Dendritic cell treated with granulocyte-macrophage colony-stimulating factor and Interleukin-4, amounts not matched to agents 40 ng/mL and 50 ng/mL, for 4 days (primary cell): ENCODE data around the gene OSBPL10.

Experiments
- H3K27ac Mint-ChIP-seq: one replicate; pipeline ENCODE4 v1.8.0; 2022; ENCODE audit warnings: mild to moderate bottlenecking, mixed read lengths
- H3K27me3 Mint-ChIP-seq: one replicate; pipeline ENCODE4 v1.8.0; 2022; ENCODE audit warnings: mild to moderate bottlenecking, mixed read lengths
- H3K36me3 Mint-ChIP-seq: one replicate; pipeline ENCODE4 v1.8.0; 2022; ENCODE audit warnings: low read depth, mixed read lengths
- H3K4me1 Mint-ChIP-seq: one replicate; pipeline ENCODE4 v1.8.0; 2022; ENCODE audit warnings: low read depth, mixed read lengths
- H3K4me3 Mint-ChIP-seq: one replicate; pipeline ENCODE4 v1.8.0; 2022; ENCODE audit warnings: mild to moderate bottlenecking, moderate library complexity, mixed read lengths
- H3K9me3 Mint-ChIP-seq: one replicate; pipeline ENCODE4 v1.8.0; 2022; ENCODE audit warnings: mixed read lengths
- intact Hi-C: fragments of 100-400 bp; cut with micrococcal nuclease; formaldehyde crosslinking; loops from one replicate; pipeline ENCODE4 v1.15.0; 2022

Gene OSBPL10

DNA sequence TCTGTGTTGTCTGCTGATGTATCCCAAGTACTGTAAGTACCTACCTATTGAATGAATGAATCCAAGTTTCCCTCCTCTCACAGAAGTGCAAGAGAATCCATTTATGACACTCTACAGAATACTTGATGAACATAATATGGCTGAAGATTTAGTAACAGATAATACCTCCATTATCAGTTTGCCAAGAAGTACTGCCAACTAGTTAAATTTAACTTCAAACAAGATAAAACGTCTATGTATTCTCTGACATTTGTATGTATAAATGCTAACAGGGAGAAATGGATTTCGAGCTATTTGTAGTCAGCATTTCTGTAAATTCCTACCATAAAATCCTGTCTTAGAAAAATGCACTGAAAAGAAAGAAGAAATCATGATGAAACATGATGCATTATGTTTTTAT, 230.7 kb downstream of the OSBPL10 start:
- no peaks in the 10 kb centered on the region for H3K36me3 Mint-ChIP-seq
- H3K9me3 Mint-ChIP-seq, result no peaks in the 10 kb centered on the region
- no peaks in the 10 kb centered on the region for H3K27me3 Mint-ChIP-seq
- no peak overlapping the region for H3K4me3 Mint-ChIP-seq
- H3K4me1 Mint-ChIP-seq, result no peaks in the 10 kb centered on the region
- intact Hi-C loops, result no loop called here
- no peak overlapping the region for H3K27ac Mint-ChIP-seq

- H3K36me3 Mint-ChIP-seq, result no peaks in the 10 kb centered on the region
These were observed 232.1 kb downstream of the OSBPL10 start for GRCh38 chr3:31748933-31749295.

DNA sequence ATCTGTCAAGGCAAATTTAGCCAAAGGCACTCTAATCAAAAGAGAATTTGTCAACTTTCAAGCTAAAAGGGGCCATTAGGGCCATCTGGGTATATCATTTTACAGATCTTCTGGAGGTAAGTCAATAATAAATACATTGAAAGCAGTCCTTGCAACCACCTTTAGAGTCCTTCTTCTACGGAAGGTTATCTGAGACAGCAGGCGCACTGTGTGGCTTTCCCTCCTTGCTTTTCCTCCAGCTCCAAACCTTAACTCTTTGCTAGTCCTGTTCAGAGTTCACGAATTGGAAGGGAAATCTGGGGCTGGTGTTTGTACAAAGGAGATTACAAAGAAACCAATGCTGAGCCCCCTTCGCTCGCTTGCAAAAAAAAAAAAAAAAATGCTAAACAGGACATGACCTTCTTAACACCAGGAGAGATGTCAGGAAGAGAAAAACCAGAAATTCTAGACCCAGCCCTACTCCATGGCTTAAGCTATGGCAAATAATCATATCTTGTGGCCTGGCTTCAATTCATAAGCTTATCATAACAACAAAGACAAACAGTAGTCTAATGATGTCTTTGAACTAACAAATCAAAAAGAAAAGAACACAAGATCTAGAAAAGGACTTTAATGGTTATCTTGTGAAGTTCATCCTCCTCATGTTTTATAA, 232.7 kb downstream of the OSBPL10 start:
- Mint-ChIP-seq H3K4me1 (no peaks in the 10 kb centered on the region), H3K4me3 (no peak overlapping the region), H3K9me3 (no peaks in the 10 kb centered on the region), H3K27ac (no peak overlapping the region), H3K27me3 (no peaks in the 10 kb centered on the region), H3K36me3 (no peaks in the 10 kb centered on the region)
- intact Hi-C loops, result no loop called here

More at GRCh38 chr3:31748933-31749295, 232.1 kb downstream of the OSBPL10 start:
- Mint-ChIP-seq H3K27ac (no peak overlapping the region), H3K9me3 (no peaks in the 10 kb centered on the region), H3K4me1 (no peaks in the 10 kb centered on the region), H3K4me3 (no peak overlapping the region), H3K27me3 (no peaks in the 10 kb centered on the region)
- intact Hi-C loops, result no loop called here

DNA sequence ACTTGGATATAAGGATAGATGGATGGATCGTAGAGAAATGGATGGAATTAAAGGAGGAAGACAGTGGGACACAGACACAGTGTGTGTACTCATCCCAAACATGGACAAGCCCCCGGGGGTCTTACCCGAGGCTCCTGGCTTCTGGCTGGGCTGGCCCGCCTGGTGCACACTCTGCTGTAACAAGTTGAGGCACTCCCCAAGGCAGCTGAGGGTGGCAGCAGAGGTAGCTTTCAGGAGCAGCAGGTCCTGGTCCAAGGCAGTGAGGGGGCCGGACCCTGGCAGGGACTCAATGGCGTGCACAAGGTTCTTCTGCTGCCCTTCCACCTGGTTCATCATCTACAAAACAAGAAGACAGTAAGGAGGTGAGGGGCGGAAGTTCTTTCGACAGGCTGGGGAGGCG, 233.3 kb downstream of the OSBPL10 start:
- intact Hi-C loops, result no loop called here
- Mint-ChIP-seq H3K9me3 (no peaks in the 10 kb centered on the region), H3K27ac (no peak overlapping the region), H3K27me3 (no peaks in the 10 kb centered on the region), H3K36me3 (no peaks in the 10 kb centered on the region), H3K4me3 (no peak overlapping the region), H3K4me1 (no peaks in the 10 kb centered on the region)

GRCh38 chr3:31744913-31745312, 236.1 kb downstream of the OSBPL10 start:
- H3K27me3 Mint-ChIP-seq, result no peaks in the 10 kb centered on the region
- no peak overlapping the region for H3K27ac Mint-ChIP-seq
- no peaks in the 10 kb centered on the region for H3K9me3 Mint-ChIP-seq
- no peak overlapping the region for H3K4me3 Mint-ChIP-seq
- no peaks in the 10 kb centered on the region for H3K4me1 Mint-ChIP-seq
- no peaks in the 10 kb centered on the region for H3K36me3 Mint-ChIP-seq
- intact Hi-C loops, result no loop called here

DNA sequence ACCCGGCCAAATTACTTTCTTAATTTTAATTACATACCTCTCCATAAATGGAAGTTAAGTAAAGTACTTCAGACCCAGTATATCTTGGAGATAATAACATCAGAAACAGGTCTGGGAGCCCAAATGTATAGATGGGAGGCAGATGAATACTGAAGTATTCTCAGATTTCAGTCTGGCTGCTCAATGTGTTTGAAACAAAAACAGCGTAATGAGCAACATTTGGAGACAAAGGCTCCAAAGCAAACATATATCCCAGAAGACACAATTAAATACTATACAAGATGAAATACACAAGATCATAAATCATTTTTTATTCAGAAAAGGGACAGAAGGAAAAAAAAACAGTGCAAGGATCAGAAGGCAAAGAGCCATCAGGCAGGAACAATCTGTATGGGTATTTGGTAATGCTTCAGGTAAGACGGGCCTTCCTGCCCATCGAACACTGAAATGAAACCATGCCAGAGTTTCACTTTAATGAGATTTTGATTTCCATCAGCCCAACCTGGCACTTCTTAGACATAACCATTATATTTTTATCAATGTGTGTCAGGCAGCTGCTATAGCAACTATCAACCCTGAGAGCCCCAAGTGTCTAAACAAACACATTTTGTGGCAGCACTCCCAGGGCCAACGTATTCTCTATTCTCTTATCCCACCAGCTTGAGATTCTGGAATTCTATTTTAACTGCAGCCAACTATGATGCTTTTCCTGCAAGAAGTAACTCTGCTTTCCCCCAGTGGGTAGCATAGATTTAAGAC, 237.6 kb downstream of the OSBPL10 start:
- H3K27ac Mint-ChIP-seq, result no peak overlapping the region
- no peaks in the 10 kb centered on the region for H3K36me3 Mint-ChIP-seq
- H3K9me3 Mint-ChIP-seq, result no peaks in the 10 kb centered on the region
- no peaks in the 10 kb centered on the region for H3K4me1 Mint-ChIP-seq
- H3K4me3 Mint-ChIP-seq, result no peak overlapping the region
- intact Hi-C loops, result no loop called here
- no peaks in the 10 kb centered on the region for H3K27me3 Mint-ChIP-seq

- intact Hi-C loops, result no loop called here
- Mint-ChIP-seq H3K9me3 (no peaks in the 10 kb centered on the region), H3K4me3 (no peak overlapping the region), H3K27ac (no peak overlapping the region), H3K27me3 (no peaks in the 10 kb centered on the region), H3K36me3 (no peaks in the 10 kb centered on the region), H3K4me1 (no peaks in the 10 kb centered on the region)
These were observed 240.7 kb downstream of the OSBPL10 start for GRCh38 chr3:31740397-31740796.

GRCh38 chr3:31738412-31738811, 242.7 kb downstream of the OSBPL10 start:
- intact Hi-C loops, result no loop called here
- no peak overlapping the region for H3K27ac Mint-ChIP-seq
- H3K36me3 Mint-ChIP-seq, result no peaks in the 10 kb centered on the region
- no peaks in the 10 kb centered on the region for H3K9me3 Mint-ChIP-seq
- no peaks in the 10 kb centered on the region for H3K27me3 Mint-ChIP-seq
- no peak overlapping the region for H3K4me3 Mint-ChIP-seq
- no peaks in the 10 kb centered on the region for H3K4me1 Mint-ChIP-seq

- intact Hi-C loops, result no loop called here
- Mint-ChIP-seq H3K9me3 (no peaks in the 10 kb centered on the region), H3K4me1 (no peaks in the 10 kb centered on the region), H3K36me3 (no peaks in the 10 kb centered on the region), H3K27me3 (no peaks in the 10 kb centered on the region), H3K4me3 (no peak overlapping the region), H3K27ac (no peak overlapping the region)
These were observed 245.4 kb downstream of the OSBPL10 start for GRCh38 chr3:31735667-31736066.

DNA sequence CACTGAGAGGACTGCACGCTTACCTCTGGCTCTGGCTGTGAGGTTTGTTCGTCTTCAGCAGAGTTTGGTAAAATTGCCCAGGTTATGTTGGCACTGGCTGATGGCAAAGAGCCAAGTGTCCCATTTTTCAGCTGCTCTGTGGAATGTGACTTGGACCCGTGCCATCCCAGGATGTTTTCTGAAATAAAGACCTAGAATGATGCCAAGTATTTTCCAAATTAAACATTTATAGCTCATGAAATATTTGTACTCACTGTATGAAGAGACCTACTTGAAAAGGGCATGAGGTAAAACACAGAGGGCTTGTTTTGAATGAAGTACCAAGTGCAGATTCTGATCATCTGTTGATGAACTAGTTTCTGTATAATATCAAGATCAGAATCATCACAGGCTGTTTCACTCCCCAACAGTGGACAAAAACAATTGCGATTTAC, 247.8 kb downstream of the OSBPL10 start:
- Mint-ChIP-seq H3K4me3 (no peak overlapping the region), H3K4me1 (no peaks in the 10 kb centered on the region), H3K27me3 (no peaks in the 10 kb centered on the region), H3K27ac (no peak overlapping the region), H3K9me3 (no peaks in the 10 kb centered on the region), H3K36me3 (no peaks in the 10 kb centered on the region)
- intact Hi-C loops, result no loop called here

- H3K27ac Mint-ChIP-seq, result no peak overlapping the region
- H3K27me3 Mint-ChIP-seq, result no peaks in the 10 kb centered on the region
- H3K4me3 Mint-ChIP-seq, result no peak overlapping the region
- H3K36me3 Mint-ChIP-seq, result no peaks in the 10 kb centered on the region
- no peaks in the 10 kb centered on the region for H3K4me1 Mint-ChIP-seq
- H3K9me3 Mint-ChIP-seq, result no peaks in the 10 kb centered on the region
- intact Hi-C loops, result no loop called here
These were observed 248.5 kb downstream of the OSBPL10 start for GRCh38 chr3:31732548-31732947.

DNA sequence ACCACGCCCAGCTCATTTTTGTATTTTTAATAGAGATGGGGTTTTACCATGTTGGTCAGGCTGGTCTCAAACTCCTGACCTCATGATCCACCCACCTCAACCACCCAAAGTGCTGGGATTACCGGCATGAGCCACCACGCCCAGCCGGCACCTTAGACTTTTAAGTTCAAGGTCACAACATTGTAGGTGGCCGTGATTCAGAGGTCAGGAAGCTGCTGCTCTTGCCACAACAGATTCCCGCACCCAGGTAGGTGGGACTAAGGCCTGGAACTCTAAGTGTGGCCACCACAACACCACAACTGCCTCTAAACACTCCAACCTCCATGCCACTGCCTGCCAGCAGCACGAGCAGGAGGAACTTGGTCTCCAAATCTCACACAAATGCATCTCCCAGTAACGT, 251.5 kb downstream of the OSBPL10 start:
- intact Hi-C loops, result no loop called here
- H3K4me3 Mint-ChIP-seq, result no peak overlapping the region

DNA sequence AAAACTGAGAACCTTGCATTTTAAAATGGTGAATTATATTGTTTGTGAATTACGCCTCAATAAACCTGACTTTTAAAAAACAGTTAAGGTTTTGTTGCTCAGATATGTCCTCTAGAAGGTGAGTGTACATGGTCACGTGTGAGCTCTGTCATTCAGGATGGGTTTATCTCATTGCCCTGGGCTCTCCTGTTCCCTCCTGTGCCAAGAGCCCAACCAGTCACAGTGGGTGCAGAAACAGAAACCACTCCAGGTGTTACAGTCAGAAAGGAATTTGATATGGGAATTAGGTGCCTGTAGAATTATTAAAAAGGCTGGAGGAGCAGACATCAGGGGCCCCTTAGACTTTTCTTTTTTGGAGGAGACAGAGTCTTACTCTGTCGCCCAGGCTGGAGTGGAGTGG, 252.0 kb downstream of the OSBPL10 start:
- Mint-ChIP-seq H3K36me3 (no peaks in the 10 kb centered on the region), H3K4me3 (no peak overlapping the region), H3K4me1 (no peaks in the 10 kb centered on the region), H3K9me3 (no peaks in the 10 kb centered on the region), H3K27ac (no peak overlapping the region), H3K27me3 (peaks cover 3% of the 10 kb centered on the region)
- intact Hi-C loops, result no loop called here

More for the DNA sequence above, 251.5 kb downstream of the OSBPL10 start:
- Mint-ChIP-seq H3K9me3 (no peaks in the 10 kb centered on the region), H3K27ac (no peak overlapping the region), H3K4me1 (no peaks in the 10 kb centered on the region), H3K36me3 (no peaks in the 10 kb centered on the region), H3K27me3 (peaks cover 3% of the 10 kb centered on the region)

DNA sequence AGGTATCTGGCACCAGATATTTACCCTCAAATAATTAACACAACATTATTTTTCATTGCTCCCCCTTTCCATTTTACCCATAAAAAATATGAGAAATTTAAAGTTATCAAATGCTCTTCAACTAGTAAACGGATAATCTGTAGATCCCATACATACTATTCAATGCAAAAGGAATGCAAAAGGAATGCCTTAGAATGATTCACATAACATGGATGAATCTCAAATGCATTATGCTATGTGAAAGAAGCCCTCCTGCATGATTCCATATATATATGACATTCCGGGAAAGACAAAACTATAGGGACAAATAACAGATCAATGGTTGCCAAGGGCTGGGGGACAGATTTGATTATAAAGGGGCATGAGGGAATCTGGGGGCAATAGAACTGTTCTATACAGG, 252.7 kb downstream of the OSBPL10 start:
- Mint-ChIP-seq H3K9me3 (no peaks in the 10 kb centered on the region), H3K4me3 (no peak overlapping the region), H3K27ac (no peak overlapping the region), H3K36me3 (no peaks in the 10 kb centered on the region), H3K4me1 (no peaks in the 10 kb centered on the region), H3K27me3 (peaks cover 3% of the 10 kb centered on the region)
- intact Hi-C loops, result no loop called here

DNA sequence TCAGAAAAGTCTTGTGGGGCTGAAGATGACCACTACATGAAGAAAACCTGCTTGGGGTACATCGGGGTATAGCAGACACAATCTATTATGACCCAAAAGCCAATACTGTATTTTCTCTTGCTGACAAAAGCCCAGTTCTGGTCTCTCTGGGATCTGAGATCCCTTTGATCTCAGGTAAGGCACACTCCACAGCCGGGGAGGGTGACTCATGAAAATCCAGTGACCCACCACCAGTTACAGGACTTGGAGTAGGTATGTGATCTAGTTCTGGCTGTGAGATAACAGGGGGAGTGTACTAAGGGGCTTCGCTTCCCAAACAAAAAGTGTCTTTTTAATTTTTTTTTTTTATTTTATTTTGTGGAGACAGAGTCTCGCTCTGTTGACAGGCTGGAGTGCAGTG, 255.1 kb downstream of the OSBPL10 start:
- Mint-ChIP-seq H3K27ac (no peak overlapping the region), H3K36me3 (no peaks in the 10 kb centered on the region)

More for the DNA sequence above, 255.1 kb downstream of the OSBPL10 start:
- Mint-ChIP-seq H3K4me1 (peaks cover 1% of the 10 kb centered on the region), H3K27me3 (peaks cover 3% of the 10 kb centered on the region), H3K9me3 (no peaks in the 10 kb centered on the region), H3K4me3 (no peak overlapping the region)
- intact Hi-C loops, result no loop called here
